Stimulated activated CD4-positive, alpha-beta T cell treated with anti-CD3 and anti-CD28 coated beads, Interleukin-4, amount 100 ng/mL, for 48 hours (primary cell): ENCODE results near the gene PPP4R4.
"Not testable (repeated sequence)": the region's sequence is repeated elsewhere in the genome, so short reads cannot be mapped to it uniquely, and the experiment has no call there.

Source experiments
- DNase-seq, 2 donors: peaks; one replicate each; pipeline ENCODE4 v3.0.0-alpha.2; 2020; ENCODE audit warnings: low read depth in 2 of 2

PPP4R4 gene

GRCh38 chr14:94278731-94279130 is 104.6 kb downstream of the PPP4R4 start:
- no peak for DNase-seq

GRCh38 chr14:94282991-94283723 is 109.0 kb downstream of the PPP4R4 start:
- no peak for DNase-seq

- no peak for DNase-seq
These were observed 110.1 kb downstream of the PPP4R4 start for GRCh38 chr14:94284221-94284620.

- DNase-seq: no peak
These were observed 111.0 kb downstream of the PPP4R4 start for GRCh38 chr14:94285158-94285557.

- DNase-seq: no peak
These were observed 114.7 kb downstream of the PPP4R4 start for GRCh38 chr14:94288610-94289465.

GRCh38 chr14:94290197-94290596 is 116.1 kb downstream of the PPP4R4 start:
- DNase-seq: no peak

- no peak for DNase-seq
These were observed 117.2 kb downstream of the PPP4R4 start for GRCh38 chr14:94291159-94291905.

GRCh38 chr14:94291906-94292525 is 117.9 kb downstream of the PPP4R4 start:
- no peak for DNase-seq

- DNase-seq: no peak
These were observed 118.4 kb downstream of the PPP4R4 start for GRCh38 chr14:94292526-94292871.

- no peak for DNase-seq
These were observed 118.9 kb downstream of the PPP4R4 start, which contains the start of gene SERPINA10 for GRCh38 chr14:94292872-94293577. Gene SERPINA10 (minus strand): TSS chr14:94293268. CDS start chr14:94290593, 2,675 bp downstream.

- no peak for DNase-seq
These were observed 119.4 kb downstream of the PPP4R4 start for GRCh38 chr14:94293578-94293924.

GRCh38 chr14:94295360-94296180 is 121.4 kb downstream of the PPP4R4 start:
- no peak for DNase-seq

GRCh38 chr14:94296181-94296545 is 122.0 kb downstream of the PPP4R4 start:
- DNase-seq: not testable (repeated sequence)

GRCh38 chr14:94298130-94298529 is 124.0 kb downstream of the PPP4R4 start:
- no peak for DNase-seq

- DNase-seq: no peak
These were observed 129.0 kb downstream of the PPP4R4 start for GRCh38 chr14:94303111-94303510.

- DNase-seq: no peak
These were observed 130.1 kb downstream of the PPP4R4 start for GRCh38 chr14:94304243-94304642.

- no peak for DNase-seq
These were observed 131.5 kb downstream of the PPP4R4 start for GRCh38 chr14:94305620-94306019.

GRCh38 chr14:94306047-94306978 is 132.2 kb downstream of the PPP4R4 start:
- no peak for DNase-seq

- DNase-seq: no peak
These were observed 133.4 kb downstream of the PPP4R4 start for GRCh38 chr14:94307410-94307992.
